Activated CD8-positive, alpha-beta memory T cell treated with anti-CD3 and anti-CD28 coated beads, Interleukin-2, amount 10 ng/mL, durations not matched to agents 7 days and 5 days (primary cell): ENCODE results near the gene MYLK4. TPM values are rescaled to one million over a fixed set of nuclear protein-coding genes. Genes with fewer than 3 reads are reported as not detected.

Experiments used
- ATAC-seq: fragments of 150-1000 bp; cut with Tn5 transposase; one replicate; pipeline ENCODE4 v1.10.0; 2021; ENCODE audit warnings: moderate library complexity
- CTCF ChIA-PET: fragments of 350-600 bp; sonication (Branson Sonifier 250); formaldehyde crosslinking; loops from one replicate; lab custom pipeline; 2021; ENCODE audit warnings: antibody characterized with exemption; lab: Charles Lee
- DNase-seq: peaks from one replicate; pipeline ENCODE4 v3.0.0-alpha.2; 2020
- H3K27ac Mint-ChIP-seq: one replicate; pipeline ENCODE4 v1.8.0; 2021; ENCODE audit warnings: mild to moderate bottlenecking, mixed read lengths
- H3K27me3 Mint-ChIP-seq: one replicate; pipeline ENCODE4 v1.8.0; 2021; ENCODE audit warnings: mixed read lengths
- H3K36me3 Mint-ChIP-seq: one replicate; pipeline ENCODE4 v1.8.0; 2021; ENCODE audit warnings: mild to moderate bottlenecking, mixed read lengths
- H3K4me1 Mint-ChIP-seq: one replicate; pipeline ENCODE4 v1.8.0; 2021; ENCODE audit warnings: mixed read lengths
- H3K4me3 Mint-ChIP-seq: one replicate; pipeline ENCODE4 v1.8.0; 2021; ENCODE audit warnings: mild to moderate bottlenecking, moderate library complexity, mixed read lengths
- H3K9me3 Mint-ChIP-seq: one replicate; pipeline ENCODE4 v1.8.0; 2022; ENCODE audit warnings: low read depth, mixed read lengths
- total RNA-seq, 2 experiments: library from RNA; stranded (reverse); gene quantifications; one replicate each; pipeline ENCODE4 v1.2.3, GENCODE V29; 2021

Gene MYLK4
- total RNA-seq, 2 experiments from 2014 or later: 0.18 to 0.23 TPM

DNA sequence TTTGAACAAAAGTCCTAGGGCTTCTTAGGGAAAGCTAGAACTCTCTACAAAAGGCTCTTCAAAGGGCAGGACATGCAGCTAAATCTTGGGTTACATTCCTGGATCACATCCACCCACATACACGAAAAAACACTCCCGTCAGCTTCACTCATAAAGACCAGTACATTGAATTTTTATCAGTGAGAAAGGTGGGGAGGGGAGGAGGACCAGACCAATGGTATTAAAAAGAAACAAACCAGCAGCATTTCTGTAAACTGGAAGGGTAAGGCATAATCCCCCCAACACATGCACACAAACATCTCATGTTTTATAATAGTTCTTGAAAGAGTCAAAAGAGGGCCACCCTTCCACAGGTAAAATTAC is 31.6 kb downstream of the MYLK4 start:
- Mint-ChIP-seq H3K4me1 (no peaks in the 10 kb centered on the region), H3K36me3 (no peaks in the 10 kb centered on the region), H3K27ac (no peak overlapping the region), H3K9me3 (peaks cover 3% of the 10 kb centered on the region), H3K27me3 (peaks cover 8% of the 10 kb centered on the region), H3K4me3 (no peak overlapping the region)
- DNase-seq (no peak), ATAC-seq (no peak)
- CTCF ChIA-PET: no interaction called here

DNA sequence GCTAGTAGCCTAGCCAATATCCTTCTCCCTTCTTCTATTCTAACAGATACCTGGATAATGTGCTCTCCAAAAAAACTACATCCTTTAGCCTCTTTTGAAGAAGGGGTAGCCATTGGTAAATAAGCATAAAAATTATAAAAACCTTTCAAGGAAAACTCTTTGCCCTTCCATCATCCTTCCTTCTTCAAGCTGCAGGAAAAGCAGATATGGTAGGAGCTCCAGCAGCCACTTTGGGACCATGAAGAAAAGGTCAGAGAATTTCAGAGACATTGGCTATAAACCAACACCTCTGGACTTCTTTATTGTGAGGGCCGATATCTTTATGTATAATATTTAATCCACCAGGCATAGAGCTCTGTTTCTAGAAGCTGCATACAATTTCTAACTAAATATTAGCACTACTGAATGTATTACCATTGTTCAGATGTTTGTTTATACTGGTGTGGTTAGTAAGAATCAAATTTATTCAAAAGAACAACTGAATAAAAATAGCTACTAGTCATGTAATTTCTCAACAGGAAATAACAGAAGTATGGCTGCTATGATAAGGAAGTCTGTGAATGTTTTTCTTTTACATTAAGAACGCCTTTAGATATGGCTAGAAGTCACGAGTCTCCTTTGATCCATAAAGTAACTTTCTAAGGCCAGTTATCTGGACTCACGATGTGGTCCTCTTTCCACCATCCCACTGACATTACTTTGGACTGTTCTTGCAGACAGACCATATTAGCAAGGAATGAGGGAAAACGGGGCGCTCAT is 32.2 kb downstream of the MYLK4 start:
- peaks cover 3% of the 10 kb centered on the region for H3K9me3 Mint-ChIP-seq
- no peak for DNase-seq
- peaks cover 7% of the 10 kb centered on the region for H3K27me3 Mint-ChIP-seq
- no peak overlapping the region for H3K4me3 Mint-ChIP-seq
- CTCF ChIA-PET: no interaction called here
- no peaks in the 10 kb centered on the region for H3K36me3 Mint-ChIP-seq
- no peaks in the 10 kb centered on the region for H3K4me1 Mint-ChIP-seq
- H3K27ac Mint-ChIP-seq: no peak overlapping the region
- no peak for ATAC-seq

DNA sequence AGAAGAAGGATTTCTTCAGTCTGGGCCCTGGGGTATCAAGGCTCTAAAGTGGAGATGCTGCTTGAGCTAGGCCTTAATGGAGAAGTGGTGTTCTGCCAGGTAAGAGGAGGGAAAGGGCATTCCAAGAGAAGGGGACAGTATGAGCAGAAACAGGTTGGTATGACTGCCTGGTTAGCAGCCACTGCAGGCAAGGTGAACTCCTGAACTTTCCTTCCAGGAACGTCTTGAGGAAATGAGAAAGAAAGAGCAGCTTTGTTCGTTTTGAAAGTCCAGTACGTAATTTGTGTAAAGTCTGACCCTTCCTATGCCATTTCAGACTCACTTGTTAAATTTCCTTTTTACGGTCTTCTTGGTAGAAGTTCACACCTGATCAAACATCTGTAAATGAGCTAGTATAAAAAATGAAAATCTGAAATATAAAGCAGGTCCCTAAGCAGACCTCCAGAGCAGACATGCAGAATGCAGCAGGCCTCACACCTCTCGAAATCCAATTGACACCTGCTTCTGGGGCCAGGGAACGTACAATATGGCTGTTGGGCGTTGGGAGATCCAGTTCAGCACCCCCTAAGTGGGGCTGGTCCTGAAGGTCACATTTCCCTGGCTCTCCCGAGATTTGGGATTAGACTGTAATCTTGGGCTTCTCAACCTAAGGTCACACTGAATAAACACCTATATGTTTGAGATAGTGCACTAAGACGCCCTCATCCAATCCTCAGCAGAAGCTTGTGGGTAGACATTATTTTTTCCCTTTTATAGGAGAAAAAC is 33.6 kb downstream of the MYLK4 start:
- H3K27ac Mint-ChIP-seq: no peak overlapping the region
- peaks cover 3% of the 10 kb centered on the region for H3K9me3 Mint-ChIP-seq
- DNase-seq (no peak), ATAC-seq (no peak)
- H3K36me3 Mint-ChIP-seq: no peaks in the 10 kb centered on the region
- H3K27me3 Mint-ChIP-seq: peaks cover 5% of the 10 kb centered on the region
- H3K4me1 Mint-ChIP-seq: no peaks in the 10 kb centered on the region
- no peak overlapping the region for H3K4me3 Mint-ChIP-seq
- CTCF ChIA-PET: interaction anchor here (1.0 kb wide), 1 partner anchor 33 kb away, joined by 3 read pairs; no protein-coding TSS in a partner anchor

DNA sequence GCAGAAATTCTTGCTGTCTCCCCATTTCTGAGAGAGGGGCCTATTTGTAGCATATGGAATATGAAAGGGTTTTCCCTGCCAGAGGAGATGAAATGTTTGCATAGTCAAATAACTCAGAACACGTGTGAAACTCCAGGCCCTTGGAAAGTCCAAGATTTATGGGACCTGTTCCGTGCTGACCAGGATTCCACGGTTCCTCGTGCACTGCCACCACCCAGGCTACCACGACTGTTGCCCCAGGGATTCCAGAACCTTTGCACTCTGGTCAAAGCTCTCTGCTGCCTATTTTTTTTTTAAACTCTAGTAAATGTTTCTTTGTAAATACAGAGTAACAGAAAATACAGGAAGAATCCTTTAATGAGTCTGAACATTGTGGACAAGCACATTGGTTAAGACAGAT is 35.0 kb downstream of the MYLK4 start:
- no peak overlapping the region for H3K27ac Mint-ChIP-seq
- H3K9me3 Mint-ChIP-seq: no peaks in the 10 kb centered on the region
- peaks cover 9% of the 10 kb centered on the region for H3K27me3 Mint-ChIP-seq
- no peaks in the 10 kb centered on the region for H3K4me1 Mint-ChIP-seq
- CTCF ChIA-PET: interaction anchor here (1.0 kb wide), 1 partner anchor 35 kb away, joined by 3 read pairs; no protein-coding TSS in a partner anchor
- DNase-seq (no peak), ATAC-seq (no peak)
- no peaks in the 10 kb centered on the region for H3K36me3 Mint-ChIP-seq
- no peak overlapping the region for H3K4me3 Mint-ChIP-seq

DNA sequence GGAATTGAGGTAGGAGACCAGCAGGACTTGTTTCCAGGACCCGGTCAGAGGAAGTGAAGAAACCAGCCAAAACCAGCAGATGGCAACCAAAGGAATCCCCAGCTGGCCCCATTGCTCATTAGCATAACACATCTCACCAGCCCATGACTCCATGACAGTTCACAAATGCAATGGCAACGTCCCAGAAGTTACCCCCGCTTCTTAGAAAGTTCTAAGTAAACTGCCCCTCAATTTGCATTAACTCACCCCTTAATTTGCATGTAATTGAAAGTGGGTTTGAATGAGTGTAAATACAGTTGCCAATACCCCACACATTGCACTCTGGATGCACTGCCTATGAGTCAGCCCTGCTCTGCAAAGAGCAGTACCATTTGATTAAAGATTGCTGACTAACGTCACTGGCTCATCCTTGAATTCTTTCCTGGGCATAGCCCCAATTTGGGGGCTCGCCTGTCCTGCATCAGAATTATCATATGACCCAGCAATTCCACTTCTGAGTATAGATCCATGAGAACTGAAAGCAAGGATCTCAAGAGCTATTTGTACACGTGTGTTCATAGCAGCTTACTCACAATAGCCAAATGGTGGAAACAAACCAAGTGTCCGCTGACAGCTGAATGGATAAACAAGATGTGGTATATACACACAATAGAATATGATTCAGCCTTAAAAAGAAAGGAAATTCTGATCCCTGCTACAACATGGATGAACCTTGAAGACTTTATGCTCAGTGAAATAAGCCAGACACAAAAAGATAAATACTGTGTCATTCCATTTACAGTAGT is 36.4 kb downstream of the MYLK4 start:
- CTCF ChIA-PET: no interaction called here
- Mint-ChIP-seq H3K36me3 (no peaks in the 10 kb centered on the region), H3K4me1 (no peaks in the 10 kb centered on the region), H3K27ac (no peak overlapping the region), H3K9me3 (peaks cover 4% of the 10 kb centered on the region), H3K27me3 (peaks cover 12% of the 10 kb centered on the region), H3K4me3 (no peak overlapping the region)
- no peak for ATAC-seq
- no peak for DNase-seq

DNA sequence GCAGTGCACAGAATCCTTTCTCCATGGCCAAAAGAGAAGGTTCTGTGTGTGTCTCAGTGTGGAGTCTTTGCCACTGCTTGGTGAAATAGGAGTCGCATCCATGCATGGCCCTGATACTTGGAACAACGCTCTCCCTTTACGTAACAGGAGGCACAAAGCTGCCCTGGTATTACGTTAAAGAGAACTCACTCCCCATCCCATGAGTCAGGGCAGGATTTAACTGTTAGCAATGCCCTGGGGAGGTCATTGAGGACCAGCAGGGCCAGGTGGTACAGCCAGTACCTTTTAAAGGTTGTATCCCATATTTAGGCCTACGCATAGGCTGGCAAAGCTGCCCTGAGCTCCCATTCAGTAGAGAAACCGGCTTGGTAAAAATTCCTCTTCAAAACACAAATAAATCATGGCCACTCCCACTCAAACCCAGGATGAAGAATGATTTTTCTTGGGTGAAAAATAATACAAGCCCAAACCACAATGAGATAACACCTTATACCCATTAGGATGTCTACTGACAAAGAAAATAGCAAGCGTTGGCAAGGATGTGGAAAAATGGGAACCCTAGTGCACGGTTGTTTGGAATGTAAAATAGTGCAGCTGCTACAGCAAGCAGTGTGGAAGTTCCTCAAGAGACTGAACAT is 37.1 kb downstream of the MYLK4 start:
- Mint-ChIP-seq H3K27ac (no peak overlapping the region), H3K4me1 (no peaks in the 10 kb centered on the region), H3K36me3 (no peaks in the 10 kb centered on the region), H3K27me3 (peaks cover 16% of the 10 kb centered on the region), H3K4me3 (no peak overlapping the region), H3K9me3 (peaks cover 4% of the 10 kb centered on the region)
- DNase-seq: no peak
- no peak for ATAC-seq
- CTCF ChIA-PET: no interaction called here

DNA sequence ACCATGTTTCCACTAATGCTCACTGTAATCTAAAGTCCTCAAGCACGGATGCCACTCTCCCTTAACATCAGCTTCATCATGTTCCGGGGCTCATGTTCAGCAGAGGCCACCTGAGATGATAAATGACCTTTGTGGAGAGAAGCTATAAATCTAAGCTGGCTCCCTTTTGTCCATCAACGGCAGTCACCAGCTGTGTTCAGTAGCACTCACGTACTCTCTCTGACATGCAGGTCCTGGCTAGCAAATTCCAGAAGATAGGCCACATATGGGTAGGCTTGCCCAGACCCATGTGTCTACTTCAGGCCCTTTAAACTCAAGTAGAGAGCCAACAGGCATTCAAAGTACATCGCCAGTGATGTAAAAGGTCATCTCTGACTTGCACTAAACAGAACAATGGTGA is 38.6 kb downstream of the MYLK4 start:
- Mint-ChIP-seq H3K4me1 (no peaks in the 10 kb centered on the region), H3K27me3 (peaks cover 22% of the 10 kb centered on the region)
- CTCF ChIA-PET: interaction anchor here (1.0 to 1.5 kb wide), 3 partner anchors 10 to 78 kb away, joined by 3 to 4 read pairs (median 4); no protein-coding TSS in a partner anchor

DNA sequence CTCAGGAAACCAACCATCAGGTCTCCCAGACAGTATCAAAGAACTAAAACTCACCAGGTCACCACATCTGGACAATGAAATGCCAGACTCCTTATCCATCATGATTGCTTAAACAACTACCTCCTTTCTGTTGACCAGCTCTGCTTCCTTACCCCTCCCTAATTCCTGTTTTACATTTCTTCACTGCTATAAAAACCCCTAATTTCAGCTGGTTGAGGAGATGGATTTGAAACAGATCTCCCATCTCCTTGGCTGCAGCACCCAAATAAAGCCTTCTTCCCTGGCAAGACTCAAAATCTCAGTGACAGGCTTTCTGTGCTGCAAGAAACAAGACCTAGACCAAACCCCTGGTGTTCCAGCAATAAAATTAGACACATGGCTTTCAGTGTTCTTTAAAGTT is 40.3 kb downstream of the MYLK4 start:
- H3K4me1 Mint-ChIP-seq: no peaks in the 10 kb centered on the region
- DNase-seq (no peak), ATAC-seq (no peak)
- H3K27me3 Mint-ChIP-seq: peaks cover 24% of the 10 kb centered on the region
- H3K36me3 Mint-ChIP-seq: no peaks in the 10 kb centered on the region
- H3K9me3 Mint-ChIP-seq: peaks cover 4% of the 10 kb centered on the region
- no peak overlapping the region for H3K4me3 Mint-ChIP-seq
- no peak overlapping the region for H3K27ac Mint-ChIP-seq
- CTCF ChIA-PET: interaction anchor here (1.0 kb wide), 1 partner anchor 11 kb away, joined by 3 read pairs; no protein-coding TSS in a partner anchor

More for the DNA sequence above, 38.6 kb downstream of the MYLK4 start:
- Mint-ChIP-seq H3K4me3 (no peak overlapping the region), H3K9me3 (peaks cover 4% of the 10 kb centered on the region), H3K27ac (no peak overlapping the region), H3K36me3 (no peaks in the 10 kb centered on the region)
- no peak for DNase-seq
- no peak for ATAC-seq

DNA sequence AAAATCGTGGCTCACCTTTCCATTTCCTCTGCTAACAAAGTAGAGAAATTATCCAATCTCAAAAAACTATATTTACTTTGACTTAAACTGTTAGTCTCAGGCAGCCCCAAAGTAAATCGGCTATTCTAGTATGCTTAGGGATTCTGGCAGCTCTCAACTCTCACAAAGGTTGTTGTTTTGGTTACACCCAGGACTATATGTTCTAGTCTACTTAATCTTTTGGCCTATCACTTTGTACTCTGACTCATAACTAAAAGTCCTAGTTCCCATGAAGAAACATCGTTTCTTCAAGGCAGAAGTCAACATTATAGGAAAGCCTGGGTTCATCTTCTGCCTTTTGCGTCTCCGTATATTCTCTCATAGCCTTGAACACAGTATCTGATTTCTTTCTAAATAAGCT is 42.3 kb downstream of the MYLK4 start:
- Mint-ChIP-seq H3K4me3 (no peak overlapping the region), H3K9me3 (peaks cover 4% of the 10 kb centered on the region), H3K27me3 (peaks cover 29% of the 10 kb centered on the region), H3K27ac (no peak overlapping the region), H3K4me1 (no peaks in the 10 kb centered on the region), H3K36me3 (no peaks in the 10 kb centered on the region)
- DNase-seq (no peak), ATAC-seq (no peak)
- CTCF ChIA-PET: interaction anchor here (1.0 kb wide), 1 partner anchor 41 kb away, joined by 4 read pairs; no protein-coding TSS in a partner anchor

DNA sequence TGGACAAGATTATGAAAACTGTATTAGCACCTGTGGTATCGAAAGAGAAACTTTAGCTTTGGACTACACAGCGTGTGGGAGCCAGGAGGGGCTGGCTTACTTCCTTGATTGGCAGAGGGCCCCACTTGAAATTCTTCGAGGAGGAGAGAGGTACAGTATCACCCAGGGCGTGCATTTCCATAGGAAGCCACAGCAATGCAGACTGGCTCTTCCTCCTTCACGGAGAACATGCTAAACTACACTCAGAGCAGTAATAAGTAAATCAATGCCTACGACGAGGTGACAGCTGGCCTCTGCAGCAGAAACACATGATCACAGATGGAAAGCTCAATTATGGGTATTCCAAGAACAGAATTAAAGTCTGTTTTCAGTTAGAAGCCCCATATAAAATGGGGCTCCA is 44.2 kb downstream of the MYLK4 start:
- peaks cover 4% of the 10 kb centered on the region for H3K9me3 Mint-ChIP-seq
- peaks cover 32% of the 10 kb centered on the region for H3K27me3 Mint-ChIP-seq
- no peak for ATAC-seq
- no peak overlapping the region for H3K4me3 Mint-ChIP-seq
- no peaks in the 10 kb centered on the region for H3K4me1 Mint-ChIP-seq
- no peak for DNase-seq
- H3K27ac Mint-ChIP-seq: no peak overlapping the region
- CTCF ChIA-PET: no interaction called here
- H3K36me3 Mint-ChIP-seq: no peaks in the 10 kb centered on the region

DNA sequence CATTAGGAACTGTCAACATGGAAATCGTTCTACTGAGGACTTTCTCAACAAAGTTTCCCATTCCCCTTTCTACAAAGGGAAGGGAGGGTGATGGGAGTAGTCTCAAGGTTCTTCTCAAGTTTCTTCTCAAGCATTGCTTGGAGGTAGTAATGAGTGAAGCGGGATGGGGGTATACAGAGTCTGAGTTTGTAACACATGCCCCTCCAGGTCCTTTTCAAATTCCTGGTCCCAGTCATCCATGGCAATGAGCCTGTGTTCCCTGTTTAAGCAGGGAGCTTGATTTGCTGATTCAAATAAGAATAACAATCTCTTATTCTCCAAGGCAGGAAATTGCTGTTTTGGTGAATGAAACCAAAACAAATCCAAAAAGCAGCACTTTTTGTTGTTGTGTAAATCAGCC is 45.5 kb downstream of the MYLK4 start:
- Mint-ChIP-seq H3K4me3 (no peak overlapping the region), H3K27ac (no peak overlapping the region), H3K9me3 (peaks cover 3% of the 10 kb centered on the region), H3K4me1 (no peaks in the 10 kb centered on the region), H3K27me3 (peaks cover 26% of the 10 kb centered on the region), H3K36me3 (no peaks in the 10 kb centered on the region)
- ATAC-seq (no peak), DNase-seq (no peak)
- CTCF ChIA-PET: no interaction called here

DNA sequence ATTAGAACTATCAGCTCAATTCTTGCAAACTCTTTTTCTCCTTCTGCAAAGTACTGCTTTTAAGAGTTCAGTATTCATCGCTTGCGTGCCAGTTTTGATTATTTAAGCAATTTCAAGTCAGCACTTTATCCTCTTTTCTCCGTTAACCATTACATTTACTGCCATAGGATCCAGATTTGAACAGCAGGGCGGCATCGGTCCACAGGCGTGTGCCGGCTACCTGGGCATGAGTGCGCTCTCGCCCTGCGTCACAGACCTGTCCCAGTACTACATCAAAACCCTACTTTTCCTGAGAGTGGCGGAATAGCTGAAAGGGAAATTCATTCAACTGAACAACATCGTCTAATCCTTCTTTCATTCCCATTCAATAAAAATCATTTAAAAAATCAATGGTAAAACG is 53.4 kb downstream of the MYLK4 start:
- no peak overlapping the region for H3K27ac Mint-ChIP-seq
- H3K4me3 Mint-ChIP-seq: no peak overlapping the region
- no peaks in the 10 kb centered on the region for H3K36me3 Mint-ChIP-seq
- no peaks in the 10 kb centered on the region for H3K4me1 Mint-ChIP-seq
- H3K27me3 Mint-ChIP-seq: peaks cover 25% of the 10 kb centered on the region
- CTCF ChIA-PET: no interaction called here
- no peak for DNase-seq
- H3K9me3 Mint-ChIP-seq: no peaks in the 10 kb centered on the region
- no peak for ATAC-seq
